HUES64 (cell line): ENCODE data around the gene SDK1.

Experiments used
- H3K27ac ChIP-seq: 2 replicates; pipeline ENCODE4 v1.7.0; 2013; ENCODE audit warnings: low read depth, low read length, inconsistent platforms
- H3K27me3 ChIP-seq: 2 replicates; pipeline ENCODE4 v1.6.1; 2013; ENCODE audit warnings: mild to moderate bottlenecking, low read length; ENCODE audit not compliant: insufficient read depth
- H3K36me3 ChIP-seq: 2 replicates; pipeline ENCODE4 v1.6.1; 2013; ENCODE audit warnings: mild to moderate bottlenecking, low read length; ENCODE audit not compliant: insufficient read depth
- H3K4me1 ChIP-seq: 2 replicates; pipeline ENCODE4 v1.6.1; 2013; ENCODE audit warnings: mild to moderate bottlenecking, low read length, moderate library complexity; ENCODE audit not compliant: insufficient read depth
- H3K4me3 ChIP-seq: 2 replicates; pipeline ENCODE4 v1.5.1; 2013; ENCODE audit warnings: mild to moderate bottlenecking, low read length, moderate library complexity
- H3K9ac ChIP-seq: 2 replicates; pipeline ENCODE4 v1.6.1; 2013; ENCODE audit warnings: mild to moderate bottlenecking, low read depth, low read length
- H3K9me3 ChIP-seq: 2 replicates; pipeline ENCODE4 v1.6.1; 2013; ENCODE audit warnings: low read depth, low read length; ENCODE audit not compliant: insufficient read depth
- WGBS: fragments of 150-250, 120-280 bp; methylation state at CpG from one replicate; pipeline ENCODE4 v1.1.7; 2013; ENCODE audit warnings: missing lambda C conversion rate; 5-methylcytosine and 5-hydroxymethylcytosine counted together

The SDK1 gene

GRCh38 chr7:3495530-3495929, 194.5 kb downstream of the SDK1 start:
- 88% methylated on average over 12 of the region's 12 CpGs for WGBS
- Histone ChIP-seq H3K36me3 (no peaks in the 10 kb centered on the region), H3K4me1 (peaks cover 11% of the 10 kb centered on the region; the same call in 1 of the 2 replicates), H3K4me3 (no peak overlapping the region), H3K9me3 (peaks cover 5% of the 10 kb centered on the region; the same call in 1 of the 2 replicates), H3K27me3 (no peaks in the 10 kb centered on the region), H3K9ac (no peak overlapping the region), H3K27ac (no peak overlapping the region)

GRCh38 chr7:3495954-3496353, 194.9 kb downstream of the SDK1 start:
- 87% methylated on average over 5 of the region's 5 CpGs for WGBS
- no peak overlapping the region for H3K9ac ChIP-seq
- no peaks in the 10 kb centered on the region for H3K27me3 ChIP-seq
- H3K36me3 ChIP-seq = no peaks in the 10 kb centered on the region
- peaks cover 6% of the 10 kb centered on the region; the same call in 1 of the 2 replicates for H3K9me3 ChIP-seq
- H3K27ac ChIP-seq = no peak overlapping the region
- H3K4me1 ChIP-seq = peaks cover 11% of the 10 kb centered on the region; the same call in 1 of the 2 replicates
- H3K4me3 ChIP-seq = no peak overlapping the region

GRCh38 chr7:3497796-3498195, 196.7 kb downstream of the SDK1 start:
- H3K27me3 ChIP-seq = no peaks in the 10 kb centered on the region
- H3K9me3 ChIP-seq = peaks cover 6% of the 10 kb centered on the region; the same call in 1 of the 2 replicates
- no peak overlapping the region for H3K4me3 ChIP-seq
- H3K9ac ChIP-seq = no peak overlapping the region
- 98% methylated on average over 2 of the region's 2 CpGs for WGBS
- no peaks in the 10 kb centered on the region for H3K36me3 ChIP-seq
- H3K27ac ChIP-seq = no peak overlapping the region
- H3K4me1 ChIP-seq = peaks cover 11% of the 10 kb centered on the region; the same call in 1 of the 2 replicates

- Histone ChIP-seq H3K9ac (no peak overlapping the region), H3K4me1 (no peaks in the 10 kb centered on the region), H3K36me3 (no peaks in the 10 kb centered on the region), H3K27ac (no peak overlapping the region), H3K27me3 (no peaks in the 10 kb centered on the region), H3K4me3 (no peak overlapping the region), H3K9me3 (peaks cover 27% of the 10 kb centered on the region)
Observed at GRCh38 chr7:3501671-3502070, 200.6 kb downstream of the SDK1 start.

GRCh38 chr7:3504384-3504783, 203.3 kb downstream of the SDK1 start:
- Histone ChIP-seq H3K9ac (no peak overlapping the region), H3K4me3 (no peak overlapping the region), H3K36me3 (no peaks in the 10 kb centered on the region), H3K27ac (no peak overlapping the region), H3K4me1 (0 out of 2 replicates have a peak, but pooled peaks cover 1% of the 10 kb centered on the region), H3K27me3 (no peaks in the 10 kb centered on the region), H3K9me3 (peaks cover 27% of the 10 kb centered on the region)
- WGBS = no CpG with 5 or more reads among the region's 1 CpG

- Histone ChIP-seq H3K9ac (no peak overlapping the region), H3K9me3 (peaks cover 8% of the 10 kb centered on the region; the same call in 1 of the 2 replicates), H3K27ac (no peak overlapping the region), H3K4me1 (peaks cover 18% of the 10 kb centered on the region), H3K36me3 (no peaks in the 10 kb centered on the region), H3K4me3 (no peak overlapping the region), H3K27me3 (no peaks in the 10 kb centered on the region)
- WGBS = 77% methylated on average over 11 of the region's 11 CpGs
Observed at GRCh38 chr7:3510101-3511020, 209.3 kb downstream of the SDK1 start.

GRCh38 chr7:3517344-3517743, 216.3 kb downstream of the SDK1 start:
- 76% methylated on average over 3 of the region's 3 CpGs for WGBS
- no peak overlapping the region for H3K4me3 ChIP-seq
- no peaks in the 10 kb centered on the region for H3K9me3 ChIP-seq
- H3K27me3 ChIP-seq = no peaks in the 10 kb centered on the region
- H3K36me3 ChIP-seq = no peaks in the 10 kb centered on the region
- H3K27ac ChIP-seq = no peak overlapping the region
- H3K9ac ChIP-seq = no peak overlapping the region
- no peaks in the 10 kb centered on the region for H3K4me1 ChIP-seq

- Histone ChIP-seq H3K4me3 (no peak overlapping the region), H3K9ac (no peak overlapping the region), H3K9me3 (no peaks in the 10 kb centered on the region), H3K36me3 (no peaks in the 10 kb centered on the region), H3K4me1 (no peaks in the 10 kb centered on the region), H3K27me3 (no peaks in the 10 kb centered on the region), H3K27ac (no peak overlapping the region)
- WGBS = 89% methylated on average over 1 of the region's 1 CpG
Observed at GRCh38 chr7:3518546-3518945, 217.5 kb downstream of the SDK1 start.

- no peak overlapping the region for H3K9ac ChIP-seq
- WGBS = 97% methylated on average over 2 of the region's 2 CpGs
- no peaks in the 10 kb centered on the region for H3K9me3 ChIP-seq
- no peak overlapping the region for H3K27ac ChIP-seq
- H3K36me3 ChIP-seq = no peaks in the 10 kb centered on the region
- no peaks in the 10 kb centered on the region for H3K27me3 ChIP-seq
- no peaks in the 10 kb centered on the region for H3K4me1 ChIP-seq
- no peak overlapping the region for H3K4me3 ChIP-seq
Observed at GRCh38 chr7:3520206-3520605, 219.2 kb downstream of the SDK1 start.

- Histone ChIP-seq H3K36me3 (no peaks in the 10 kb centered on the region), H3K4me1 (no peaks in the 10 kb centered on the region), H3K27ac (no peak overlapping the region), H3K4me3 (no peak overlapping the region), H3K27me3 (no peaks in the 10 kb centered on the region), H3K9me3 (no peaks in the 10 kb centered on the region), H3K9ac (no peak overlapping the region)
- 94% methylated on average over 2 of the region's 2 CpGs for WGBS
Observed at GRCh38 chr7:3527496-3528124, 226.6 kb downstream of the SDK1 start.

- Histone ChIP-seq H3K9me3 (no peaks in the 10 kb centered on the region), H3K27me3 (no peaks in the 10 kb centered on the region), H3K36me3 (no peaks in the 10 kb centered on the region), H3K4me3 (no peak overlapping the region), H3K9ac (no peak overlapping the region), H3K4me1 (no peaks in the 10 kb centered on the region), H3K27ac (no peak overlapping the region)
- WGBS = 95% methylated on average over 1 of the region's 1 CpG
Observed at GRCh38 chr7:3533040-3533439, 232.0 kb downstream of the SDK1 start.
